Type B pancreatic cell (in vitro differentiated cells): ENCODE results near the gene PPAN. TPM values are rescaled to one million over a fixed set of nuclear protein-coding genes. Genes with fewer than 3 reads are reported as not detected.

Experiments
- DNase-seq: peaks from one replicate; pipeline ENCODE4 v3.0.0; 2021; ENCODE audit warnings: mixed read lengths; ENCODE audit not compliant: unreplicated experiment; ENCODE audit errors: extremely low spot score
- H3K27ac Mint-ChIP-seq: 2 replicates; pipeline ENCODE4 v1.8.0; 2021; ENCODE audit warnings: mild to moderate bottlenecking, mixed read lengths
- H3K27me3 Mint-ChIP-seq: 2 replicates; pipeline ENCODE4 v1.8.0; 2021; ENCODE audit warnings: mixed read lengths
- H3K36me3 Mint-ChIP-seq: 2 replicates; pipeline ENCODE4 v1.8.0; 2021; ENCODE audit warnings: mixed read lengths
- H3K4me1 Mint-ChIP-seq: one replicate; pipeline ENCODE4 v1.8.0; 2021; ENCODE audit warnings: mixed read lengths; ENCODE audit not compliant: unreplicated experiment
- H3K4me3 Mint-ChIP-seq: 2 replicates; pipeline ENCODE4 v1.8.0; 2021; ENCODE audit warnings: mild to moderate bottlenecking, mixed read lengths
- H3K9me3 Mint-ChIP-seq: 2 replicates; pipeline ENCODE4 v1.8.0; 2021; ENCODE audit warnings: mixed read lengths
- total RNA-seq: library from RNA; stranded (reverse); gene quantifications from 2 replicates; pipeline ENCODE4 v1.2.1, GENCODE V29; 2021; ENCODE audit warnings: low replicate concordance
- TF ChIP-seq, protein P1 (sequence below): fragments of 200-600 bp; sonication (generic); conservative IDR thresholded peaks from 2 replicates; pipeline ENCODE4 v1.5.0; 2021; ENCODE audit warnings: antibody characterized with exemption, mild to moderate bottlenecking

The PPAN gene
- total RNA-seq, 1 donor from 2014 or later = 62.4 TPM

DNA sequence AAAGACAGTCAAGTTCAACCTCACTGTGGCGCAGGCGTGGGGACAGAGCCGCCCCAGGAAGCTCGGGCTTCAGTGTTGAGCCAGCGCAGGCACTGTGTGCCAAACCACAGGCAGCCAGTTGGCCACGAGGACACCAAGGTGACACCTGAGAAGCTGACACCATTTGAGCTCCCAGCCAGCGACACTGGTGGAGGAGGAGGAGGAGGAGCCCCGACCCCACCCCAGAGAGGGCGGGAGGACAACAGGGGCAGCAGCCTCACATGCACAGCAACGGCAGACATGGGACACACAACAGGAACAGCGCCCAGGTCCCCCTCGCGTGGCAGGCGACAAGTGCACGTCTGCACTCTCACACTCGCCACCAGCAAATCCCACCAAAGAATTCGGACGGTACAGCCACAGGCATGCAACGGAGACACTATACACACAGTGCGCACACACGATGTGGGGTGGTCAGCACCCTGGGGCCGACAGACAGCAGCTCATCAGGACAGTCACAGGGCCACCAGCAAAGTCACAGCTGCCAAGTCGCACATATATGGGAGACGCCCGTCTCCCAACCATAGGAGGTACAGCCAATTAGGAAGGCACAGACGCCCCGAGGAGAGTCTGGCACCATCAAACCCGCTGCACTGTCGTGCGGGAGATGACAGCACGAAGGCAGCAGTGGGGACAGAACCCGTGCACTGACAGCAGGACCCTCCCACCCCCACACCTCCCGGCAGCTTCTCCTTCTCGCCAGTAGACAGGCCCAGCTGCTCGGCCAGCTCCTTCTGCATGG lies 10.1 kb downstream of the PPAN start:
- H3K27me3 Mint-ChIP-seq = no peaks in the 10 kb centered on the region
- H3K27ac Mint-ChIP-seq = no peak overlapping the region
- H3K4me1 Mint-ChIP-seq = peaks cover 4% of the 10 kb centered on the region
- peak overlapping the region; percentile 34 for H3K4me3 Mint-ChIP-seq
- no peak for DNase-seq
- no peaks in the 10 kb centered on the region for H3K36me3 Mint-ChIP-seq
- no peaks in the 10 kb centered on the region for H3K9me3 Mint-ChIP-seq
- TF ChIP-seq, protein P1, sequence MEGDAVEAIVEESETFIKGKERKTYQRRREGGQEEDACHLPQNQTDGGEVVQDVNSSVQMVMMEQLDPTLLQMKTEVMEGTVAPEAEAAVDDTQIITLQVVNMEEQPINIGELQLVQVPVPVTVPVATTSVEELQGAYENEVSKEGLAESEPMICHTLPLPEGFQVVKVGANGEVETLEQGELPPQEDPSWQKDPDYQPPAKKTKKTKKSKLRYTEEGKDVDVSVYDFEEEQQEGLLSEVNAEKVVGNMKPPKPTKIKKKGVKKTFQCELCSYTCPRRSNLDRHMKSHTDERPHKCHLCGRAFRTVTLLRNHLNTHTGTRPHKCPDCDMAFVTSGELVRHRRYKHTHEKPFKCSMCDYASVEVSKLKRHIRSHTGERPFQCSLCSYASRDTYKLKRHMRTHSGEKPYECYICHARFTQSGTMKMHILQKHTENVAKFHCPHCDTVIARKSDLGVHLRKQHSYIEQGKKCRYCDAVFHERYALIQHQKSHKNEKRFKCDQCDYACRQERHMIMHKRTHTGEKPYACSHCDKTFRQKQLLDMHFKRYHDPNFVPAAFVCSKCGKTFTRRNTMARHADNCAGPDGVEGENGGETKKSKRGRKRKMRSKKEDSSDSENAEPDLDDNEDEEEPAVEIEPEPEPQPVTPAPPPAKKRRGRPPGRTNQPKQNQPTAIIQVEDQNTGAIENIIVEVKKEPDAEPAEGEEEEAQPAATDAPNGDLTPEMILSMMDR = no peak

DNA sequence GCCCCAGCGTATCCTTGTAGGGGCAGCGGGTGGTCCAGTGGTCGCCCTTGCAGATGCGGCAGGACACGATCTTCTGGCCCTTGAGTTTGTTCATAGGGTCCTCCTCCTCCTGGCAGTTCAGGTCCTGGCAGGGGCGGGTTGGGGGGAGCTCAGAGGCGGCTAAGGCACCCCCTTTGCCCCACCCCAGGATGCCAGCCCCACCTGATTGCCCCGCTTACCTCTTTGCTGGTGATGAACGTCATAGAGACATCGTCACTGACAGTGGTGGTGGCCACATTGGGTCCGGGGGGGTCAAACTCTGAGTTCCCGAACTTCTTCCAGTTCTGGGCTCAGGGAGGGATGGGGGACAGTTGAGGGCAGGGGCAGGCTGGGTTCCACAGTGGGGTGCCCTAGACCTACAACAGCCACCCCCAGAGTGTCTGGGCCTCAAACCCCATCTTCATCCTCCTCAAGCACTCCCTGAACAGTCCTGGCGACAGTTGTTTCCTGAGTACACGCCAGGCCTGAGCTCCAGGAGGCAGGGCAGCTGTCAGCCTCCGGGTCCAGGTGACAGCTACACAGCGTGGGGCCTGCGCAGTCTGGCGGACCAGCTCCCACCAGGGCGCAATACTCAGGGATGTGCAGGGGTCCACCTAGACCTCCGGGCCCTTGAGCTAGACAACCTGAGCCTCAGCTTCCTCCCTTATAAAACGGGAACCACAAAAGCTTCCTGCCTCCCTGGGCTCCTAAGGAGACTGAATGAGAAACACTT lies 10.9 kb downstream of the PPAN start:
- Mint-ChIP-seq H3K4me1 (peaks cover 4% of the 10 kb centered on the region), H3K27ac (no peak overlapping the region), H3K4me3 (peak overlapping the region; percentile 28)

DNA sequence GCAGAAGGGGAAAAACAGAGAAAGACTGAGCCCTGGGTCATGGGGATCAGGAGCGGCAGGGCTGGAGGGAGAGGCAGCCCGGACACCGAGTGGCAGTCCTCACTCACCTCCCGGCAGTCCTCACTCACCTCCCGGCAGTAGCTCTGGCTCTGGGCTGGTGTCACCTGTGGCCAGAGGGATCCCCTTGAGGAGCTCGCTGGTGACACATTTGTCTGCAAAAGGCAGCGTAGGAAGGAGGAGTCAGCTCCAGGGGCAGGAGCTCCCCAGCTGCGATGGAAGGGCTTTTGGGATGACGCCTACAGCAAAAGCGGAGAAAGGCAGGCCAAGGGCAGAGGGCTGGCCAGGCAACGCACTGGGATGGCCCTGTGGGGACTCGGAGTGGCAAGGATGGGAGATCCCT lies 12.8 kb downstream of the PPAN start:
- Mint-ChIP-seq H3K36me3 (no peaks in the 10 kb centered on the region), H3K9me3 (no peaks in the 10 kb centered on the region), H3K27ac (peak overlapping the region; percentile 76), H3K27me3 (no peaks in the 10 kb centered on the region), H3K4me3 (peak overlapping the region; percentile 96), H3K4me1 (no peaks in the 10 kb centered on the region)
- no peak for DNase-seq
- TF ChIP-seq, protein P1 = no peak

More for the DNA sequence above, 10.9 kb downstream of the PPAN start:
- H3K36me3 Mint-ChIP-seq = no peaks in the 10 kb centered on the region
- TF ChIP-seq, protein P1 = no peak
- DNase-seq = no peak
- no peaks in the 10 kb centered on the region for H3K9me3 Mint-ChIP-seq
- H3K27me3 Mint-ChIP-seq = no peaks in the 10 kb centered on the region

DNA sequence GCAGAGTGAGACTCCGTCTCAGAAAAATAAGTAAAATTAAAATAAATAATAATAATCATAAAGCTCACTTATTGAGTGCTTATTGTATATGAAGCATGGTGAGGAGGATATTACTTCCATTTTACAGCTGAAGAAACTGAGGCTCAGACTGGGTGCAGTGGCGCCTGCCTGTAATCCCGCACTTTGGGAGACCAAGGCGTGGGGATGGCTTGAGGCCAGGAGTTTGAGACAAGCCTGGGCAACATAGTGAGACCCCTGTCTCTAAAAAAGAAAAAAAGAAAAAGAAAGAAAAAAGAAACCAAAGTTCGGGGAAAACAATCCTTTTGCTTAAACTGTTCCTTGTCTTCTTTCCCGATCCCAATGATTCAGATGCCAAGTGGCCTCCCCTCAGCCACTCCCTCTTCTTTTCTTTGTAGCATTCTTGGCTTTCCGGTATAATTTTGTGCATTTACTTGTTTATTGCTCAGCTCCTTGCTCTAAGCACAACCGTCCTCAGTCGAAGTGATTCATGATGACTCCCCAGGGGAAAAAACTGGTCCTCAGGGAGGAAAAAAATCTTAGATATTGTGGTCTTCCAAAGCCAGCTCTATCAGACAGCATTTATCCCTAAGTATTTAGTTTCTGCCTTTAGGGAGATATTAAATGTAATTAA lies 14.5 kb downstream of the PPAN start:
- H3K27me3 Mint-ChIP-seq = no peaks in the 10 kb centered on the region
- DNase-seq = no peak
- no peaks in the 10 kb centered on the region for H3K9me3 Mint-ChIP-seq
- TF ChIP-seq, protein P1 = no peak
- H3K36me3 Mint-ChIP-seq = peaks cover 4% of the 10 kb centered on the region
- no peaks in the 10 kb centered on the region for H3K4me1 Mint-ChIP-seq
- peak overlapping the region; percentile 37 for H3K4me3 Mint-ChIP-seq
- H3K27ac Mint-ChIP-seq = no peak overlapping the region

DNA sequence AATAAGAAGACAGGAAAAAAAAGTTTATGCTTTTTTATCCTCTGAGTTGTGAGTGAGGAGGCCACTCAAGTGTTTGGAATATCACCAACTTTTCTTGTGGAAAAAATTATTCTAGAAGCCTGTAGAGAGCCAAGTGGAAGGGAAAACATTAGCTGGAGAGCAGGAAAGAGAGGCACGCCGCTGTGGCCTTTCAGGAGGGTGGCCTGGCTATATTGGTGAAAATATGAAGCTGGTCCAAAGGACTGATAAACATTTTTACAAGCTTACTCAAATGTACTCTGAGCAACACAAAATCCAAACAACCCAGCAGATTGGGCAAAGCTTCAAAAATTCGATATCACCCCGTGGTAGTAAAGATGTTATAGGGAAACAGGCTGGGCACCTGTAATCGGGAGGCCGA lies 15.9 kb downstream of the PPAN start:
- peaks cover 4% of the 10 kb centered on the region for H3K36me3 Mint-ChIP-seq
- no peak overlapping the region for H3K27ac Mint-ChIP-seq
- TF ChIP-seq, protein P1 = no peak
- DNase-seq = no peak
- no peaks in the 10 kb centered on the region for H3K27me3 Mint-ChIP-seq
- H3K9me3 Mint-ChIP-seq = no peaks in the 10 kb centered on the region
- H3K4me1 Mint-ChIP-seq = no peaks in the 10 kb centered on the region
- no peak overlapping the region for H3K4me3 Mint-ChIP-seq
